HG02981 (cell line): Measurements from ENCODE around the gene SPDYA.
"Not testable (repeated sequence)": the region's sequence is repeated elsewhere in the genome, so short reads cannot be mapped to it uniquely, and the experiment has no call there.

Source experiments
- ATAC-seq: cut with Tn5 transposase; IDR thresholded peaks from one replicate; pipeline ENCODE4 v1.9.1; 2021; ENCODE audit warnings: mild to moderate bottlenecking, moderate library complexity; ENCODE audit not compliant: unreplicated experiment

Gene SPDYA

GRCh38 chr2:28810384-28811285 lies at the start of gene SPDYA:
TSS of gene SPDYA (plus strand) at chr2:28810834. CDS start at chr2:28816015, 5,181 bp downstream.
- ATAC-seq = peak; percentile 84

- ATAC-seq = no peak
Observed at GRCh38 chr2:28761420-28761819, 49.2 kb upstream of the SPDYA start.

- ATAC-seq = no peak
Observed at GRCh38 chr2:28764909-28765711, 45.5 kb upstream of the SPDYA start.

DNA sequence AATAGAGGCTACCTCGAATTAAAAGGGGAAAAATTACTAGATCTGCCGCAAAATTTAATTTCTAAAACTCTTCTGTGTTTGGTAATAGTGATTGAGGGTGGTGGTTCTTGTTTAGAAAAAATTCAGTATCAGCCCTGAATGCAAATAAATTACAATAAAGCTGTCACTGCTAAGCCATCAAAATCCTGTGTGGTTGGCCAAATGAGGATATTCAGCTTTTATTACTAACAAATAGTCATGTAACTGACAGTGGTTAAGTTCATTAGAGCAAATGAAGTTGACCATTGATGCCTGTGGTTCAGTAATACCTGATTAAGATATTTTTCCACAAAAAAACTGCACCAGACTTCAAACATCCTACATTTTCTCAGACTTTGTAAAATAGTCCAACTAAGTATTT lies 44.6 kb upstream of the SPDYA start:
- ATAC-seq = no peak

GRCh38 chr2:28767337-28767736 lies 43.3 kb upstream of the SPDYA start:
- ATAC-seq = no peak

DNA sequence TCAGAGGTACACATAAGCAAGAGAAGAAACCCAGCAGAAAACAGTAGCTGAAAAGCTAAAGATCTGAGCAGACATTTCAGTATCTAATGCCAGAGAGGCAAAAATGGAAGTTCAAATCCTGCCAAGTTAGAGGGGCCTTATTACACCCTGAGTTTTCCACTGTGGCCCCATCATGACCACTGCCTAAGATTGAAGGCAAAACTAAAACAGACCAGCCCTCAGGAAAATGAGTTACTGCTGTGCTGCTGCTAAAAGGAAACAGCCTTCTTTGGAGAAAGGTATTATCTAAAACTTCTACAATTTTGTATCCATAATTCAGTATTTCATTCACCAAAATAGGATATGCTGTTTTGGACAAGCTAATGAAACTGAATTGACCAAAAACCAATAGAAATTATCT lies 42.2 kb upstream of the SPDYA start:
- ATAC-seq = no peak

DNA sequence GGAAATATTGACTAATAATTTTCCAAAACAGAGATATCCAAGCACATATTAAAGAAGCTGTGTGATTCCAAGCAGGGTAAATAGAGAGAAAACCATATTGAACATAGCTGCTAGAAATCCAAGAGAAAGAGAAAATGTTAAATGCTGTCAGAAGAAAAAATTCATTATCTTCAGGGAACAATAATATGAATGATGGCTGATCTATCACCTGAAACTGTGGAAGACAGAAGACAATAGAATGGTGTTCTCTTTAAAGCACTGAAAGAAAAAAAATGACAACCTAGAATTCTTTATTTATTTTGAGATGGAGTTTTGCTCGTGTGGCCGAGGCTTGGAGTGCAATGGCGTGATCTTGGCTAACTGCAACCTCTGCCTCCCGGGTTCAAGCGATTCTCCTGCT lies 41.7 kb upstream of the SPDYA start:
- no peak for ATAC-seq

- ATAC-seq = no peak
Observed at GRCh38 chr2:28772351-28772750, 38.3 kb upstream of the SPDYA start.

- no peak for ATAC-seq
Observed at GRCh38 chr2:28776471-28776870, 34.2 kb upstream of the SPDYA start.

GRCh38 chr2:28778392-28778791 lies 32.2 kb upstream of the SPDYA start:
- ATAC-seq = no peak

- no peak for ATAC-seq
Observed at GRCh38 chr2:28779001-28779400, 31.6 kb upstream of the SPDYA start.

DNA sequence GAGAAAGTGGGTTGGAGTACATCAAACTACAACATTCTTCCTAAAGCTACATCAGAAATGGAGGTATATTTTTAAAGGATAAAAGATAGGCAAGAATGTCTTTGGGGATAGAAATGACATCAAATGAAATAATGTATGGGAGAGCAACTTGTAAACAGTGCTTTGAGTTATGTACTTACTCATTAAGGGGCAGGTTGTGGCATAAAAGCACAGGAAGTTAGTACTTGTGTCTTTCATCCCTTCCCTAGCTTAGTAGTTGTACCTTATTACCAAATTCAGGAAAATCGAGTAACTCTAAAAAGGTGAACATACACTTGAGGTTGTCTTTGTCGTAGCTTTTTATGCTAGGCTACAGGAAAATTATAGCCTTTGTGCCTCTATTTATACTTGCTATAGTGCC lies 30.1 kb upstream of the SPDYA start:
- ATAC-seq = no peak

DNA sequence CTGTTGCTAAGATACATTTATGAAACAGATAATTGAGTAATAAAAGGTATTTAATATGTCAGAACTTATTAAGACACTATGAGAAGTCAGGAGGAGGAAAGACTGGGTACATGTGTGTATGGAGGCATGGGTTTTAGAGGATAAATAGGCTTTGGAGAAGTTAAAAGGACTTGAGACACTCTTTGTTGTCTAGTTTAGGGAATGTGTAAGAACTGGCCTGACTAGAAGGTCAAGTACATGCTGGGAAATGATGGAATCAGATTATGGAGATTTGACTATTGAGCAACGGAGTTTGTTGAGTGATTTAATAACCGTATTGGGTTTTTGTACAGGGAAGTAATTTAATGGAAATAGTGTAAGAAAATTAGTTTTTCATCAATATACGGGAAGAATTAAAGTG lies 28.2 kb upstream of the SPDYA start:
- no peak for ATAC-seq

GRCh38 chr2:28784570-28784969 lies 26.1 kb upstream of the SPDYA start:
- not testable (repeated sequence) for ATAC-seq

DNA sequence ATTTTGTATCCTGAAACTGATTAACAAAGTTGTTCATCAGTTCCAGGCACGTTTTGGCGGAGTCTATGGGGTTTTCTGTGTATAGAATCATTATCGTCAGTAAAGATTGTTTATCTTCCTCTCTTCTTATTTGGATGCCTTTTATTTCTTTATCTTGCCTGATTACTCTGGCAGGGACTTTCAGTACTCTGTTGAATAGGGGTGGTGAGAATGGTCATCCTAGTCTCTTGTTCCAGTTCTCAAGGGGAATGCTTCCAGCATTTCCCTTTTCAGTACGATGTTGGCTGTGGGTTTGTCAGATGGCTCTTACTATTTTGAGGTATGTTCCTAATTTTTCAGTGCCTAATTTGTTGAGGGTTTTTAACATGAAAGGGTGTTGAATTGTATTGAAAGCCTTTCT lies 14.0 kb upstream of the SPDYA start:
- ATAC-seq = no peak

DNA sequence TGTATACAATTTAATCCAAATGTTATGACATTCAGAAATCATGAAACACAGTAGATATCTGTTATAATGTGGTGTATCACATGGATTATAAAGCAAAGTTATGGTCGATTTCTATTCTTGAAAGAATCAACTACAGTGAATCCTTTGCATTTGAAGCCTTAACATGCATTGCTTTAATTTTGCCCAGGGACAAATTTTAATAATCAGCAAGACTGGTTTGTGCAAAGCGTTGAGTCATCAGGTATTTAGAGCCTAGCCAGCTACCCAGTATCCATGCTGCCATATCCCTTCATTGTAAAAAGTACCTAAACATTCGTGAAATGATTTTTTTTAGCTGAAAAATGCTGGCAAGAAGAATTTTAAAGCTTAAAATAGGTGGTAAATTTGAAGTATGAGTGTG lies 8.9 kb upstream of the SPDYA start:
- ATAC-seq = no peak

GRCh38 chr2:28802975-28803429 lies 7.6 kb upstream of the SPDYA start:
- no peak for ATAC-seq

GRCh38 chr2:28809927-28810326 lies 707 bp upstream of the SPDYA start:
- ATAC-seq = no peak

DNA sequence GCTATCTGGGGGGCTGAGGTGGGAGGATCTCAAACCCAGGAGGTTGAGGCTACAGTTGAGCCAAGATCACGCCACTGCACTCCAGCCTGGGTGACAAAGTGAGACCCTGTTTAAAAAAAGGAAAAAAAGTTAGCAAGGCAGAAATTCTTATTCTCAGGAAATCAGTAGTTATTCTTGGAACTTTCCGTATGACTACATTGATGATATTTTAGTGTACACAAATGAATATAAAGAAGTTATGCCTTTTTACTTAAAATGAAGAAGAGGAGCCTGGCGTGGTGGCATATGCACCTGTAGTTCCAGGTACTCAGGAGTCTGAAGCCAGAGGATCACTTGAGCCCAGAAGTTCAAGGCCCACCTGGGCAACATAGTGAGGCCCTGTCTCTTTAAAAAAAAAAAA lies 7.4 kb downstream of the SPDYA start:
- ATAC-seq = no peak

GRCh38 chr2:28821295-28821958 lies 10.8 kb downstream of the SPDYA start:
- peak; percentile 48 for ATAC-seq

DNA sequence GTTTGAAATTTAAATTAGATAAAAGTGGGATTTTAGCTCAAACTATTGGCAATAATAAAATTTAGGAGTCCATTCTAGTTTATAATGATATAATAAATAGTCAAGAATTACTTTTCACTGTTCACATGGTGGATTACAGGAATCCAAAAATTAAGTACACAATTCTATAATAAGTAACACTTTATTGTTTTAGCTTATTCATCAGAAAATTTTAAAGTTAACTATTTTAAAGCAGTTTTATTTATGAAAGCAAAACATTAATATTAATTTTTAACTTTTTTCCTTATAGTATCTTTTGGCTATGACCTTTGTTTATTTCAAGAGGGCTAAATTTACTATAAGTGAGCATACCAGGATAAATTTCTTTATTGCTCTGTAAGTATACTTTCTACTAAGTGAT lies 11.4 kb downstream of the SPDYA start:
- ATAC-seq = no peak
